Cardiac fibroblast (primary cell): Measurements from ENCODE around the gene PEAK1.

Experiments
- DNase-seq, 2 donors: peaks; one replicate each; pipeline versions ENCODE4 v3.0.0 to v3.0.0-alpha.2; 2010; ENCODE audit warnings: low read depth in 2 of 2
- H3K4me3 ChIP-seq, 2 donors: replicated peaks in 1 of 2; 1 replicate in 1 of 2; 2 replicates in 1 of 2; pipeline ENCODE4 v1.5.1; 2011; ENCODE audit warnings: low read depth in 2 of 2, low read length in 2 of 2, mild to moderate bottlenecking in 2 of 2, moderate library complexity in 1 of 2
- TF ChIP-seq, protein P1 (sequence below): IDR thresholded peaks from one replicate; pipeline ENCODE4 v1.5.1; 2011; ENCODE audit warnings: low read depth, mild to moderate bottlenecking, low read length, inconsistent platforms

PEAK1 gene

DNA sequence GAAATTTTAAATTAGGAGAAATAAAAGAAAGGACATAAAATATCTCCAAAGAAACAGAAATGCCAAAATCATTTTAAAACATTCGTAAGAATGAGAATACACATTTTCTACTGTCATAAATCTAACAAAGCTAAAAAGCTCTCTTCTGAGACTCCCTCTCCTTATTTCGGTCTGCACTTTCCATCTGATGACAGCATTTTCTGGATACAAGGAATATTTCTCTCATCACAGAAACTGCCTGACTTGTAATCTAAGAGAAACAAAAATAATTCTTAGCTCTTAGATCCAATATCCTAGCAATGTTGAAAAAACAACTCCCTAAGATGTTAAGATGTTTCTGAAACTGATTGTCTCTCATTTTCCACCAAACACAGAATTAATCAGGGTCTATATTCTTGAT is 93.5 kb downstream of the PEAK1 start:
- no peak for DNase-seq
- TF ChIP-seq, protein P1, sequence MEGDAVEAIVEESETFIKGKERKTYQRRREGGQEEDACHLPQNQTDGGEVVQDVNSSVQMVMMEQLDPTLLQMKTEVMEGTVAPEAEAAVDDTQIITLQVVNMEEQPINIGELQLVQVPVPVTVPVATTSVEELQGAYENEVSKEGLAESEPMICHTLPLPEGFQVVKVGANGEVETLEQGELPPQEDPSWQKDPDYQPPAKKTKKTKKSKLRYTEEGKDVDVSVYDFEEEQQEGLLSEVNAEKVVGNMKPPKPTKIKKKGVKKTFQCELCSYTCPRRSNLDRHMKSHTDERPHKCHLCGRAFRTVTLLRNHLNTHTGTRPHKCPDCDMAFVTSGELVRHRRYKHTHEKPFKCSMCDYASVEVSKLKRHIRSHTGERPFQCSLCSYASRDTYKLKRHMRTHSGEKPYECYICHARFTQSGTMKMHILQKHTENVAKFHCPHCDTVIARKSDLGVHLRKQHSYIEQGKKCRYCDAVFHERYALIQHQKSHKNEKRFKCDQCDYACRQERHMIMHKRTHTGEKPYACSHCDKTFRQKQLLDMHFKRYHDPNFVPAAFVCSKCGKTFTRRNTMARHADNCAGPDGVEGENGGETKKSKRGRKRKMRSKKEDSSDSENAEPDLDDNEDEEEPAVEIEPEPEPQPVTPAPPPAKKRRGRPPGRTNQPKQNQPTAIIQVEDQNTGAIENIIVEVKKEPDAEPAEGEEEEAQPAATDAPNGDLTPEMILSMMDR = no peak
- H3K4me3 ChIP-seq = no peak overlapping the region

DNA sequence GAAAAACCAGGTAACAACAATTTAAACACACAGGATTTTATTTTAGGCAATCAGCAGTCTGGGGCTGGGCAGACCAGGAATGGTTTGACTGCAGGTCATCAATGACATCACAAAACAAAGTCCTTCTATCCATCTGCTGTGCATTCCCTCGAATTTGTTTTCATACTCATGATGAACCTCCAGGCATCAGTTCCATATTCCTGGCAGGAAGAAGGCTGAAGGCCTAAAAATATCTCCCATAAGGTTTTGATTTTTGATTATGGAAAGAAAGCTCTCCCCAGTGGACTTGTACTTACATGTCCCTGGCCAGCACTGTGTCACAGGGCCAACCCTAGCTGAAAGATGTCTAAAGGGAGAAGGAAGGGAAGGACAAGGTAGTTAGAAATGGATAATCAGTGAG is 107.4 kb downstream of the PEAK1 start:
- H3K4me3 ChIP-seq = no peak overlapping the region
- TF ChIP-seq, protein P1 = no peak
- DNase-seq = peak in 1 of 2 donors; percentile 14

DNA sequence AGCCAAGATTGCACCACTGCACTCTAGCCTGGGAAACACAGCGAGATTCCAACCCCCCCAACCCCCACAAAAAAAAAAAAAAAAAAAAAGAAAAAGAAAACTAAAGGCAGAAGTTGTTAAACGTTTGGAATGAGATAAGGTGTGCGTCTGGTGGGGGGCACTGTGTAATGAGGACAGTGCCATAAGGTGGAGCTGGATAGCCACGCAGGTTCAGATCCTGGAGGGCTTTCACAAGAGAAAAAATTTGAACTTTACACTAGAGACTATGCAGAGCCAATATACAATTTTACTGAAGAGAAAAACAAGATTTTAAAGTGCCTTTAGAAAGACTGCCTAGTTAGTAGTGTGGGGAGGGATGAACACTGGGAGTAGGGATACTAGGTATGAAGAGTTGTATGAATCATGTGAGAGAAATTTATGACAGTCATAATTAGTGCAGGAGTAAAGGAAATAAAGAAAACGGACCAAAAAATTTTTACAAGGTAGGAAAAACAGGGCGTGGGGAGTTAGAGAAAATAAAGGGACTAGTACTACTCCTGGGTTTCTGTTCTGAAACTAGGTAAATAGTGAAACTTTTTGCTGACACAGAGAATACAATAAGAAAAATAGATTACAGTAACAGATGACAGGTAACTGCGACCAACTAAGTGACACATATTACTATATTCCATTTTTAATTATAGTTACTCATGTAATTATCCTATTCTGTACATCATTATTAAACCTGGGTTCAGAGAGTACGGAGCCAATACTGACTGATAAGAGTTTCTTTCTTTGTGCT is 108.1 kb downstream of the PEAK1 start:
- H3K4me3 ChIP-seq = no peak overlapping the region
- TF ChIP-seq, protein P1 = no peak
- DNase-seq = peak in 1 of 2 donors; percentile 21

DNA sequence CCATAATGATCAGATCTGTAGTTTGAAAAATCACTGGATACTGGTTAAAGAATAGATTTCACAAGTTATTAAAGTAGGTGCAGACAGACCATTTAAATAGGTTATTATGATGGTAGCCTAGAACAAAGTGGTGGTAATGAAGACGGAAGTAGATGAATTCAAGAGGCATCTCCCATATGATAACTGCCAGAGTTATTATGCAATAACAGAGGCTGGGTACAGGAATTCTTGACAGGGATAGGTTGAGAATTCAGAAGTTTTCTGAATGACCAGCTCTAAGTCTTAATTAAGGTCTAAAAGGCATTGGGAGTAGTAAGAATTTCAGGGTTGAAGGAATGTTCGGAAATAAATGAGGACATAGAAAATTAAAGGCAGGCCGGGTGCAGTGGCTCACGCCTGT is 108.9 kb downstream of the PEAK1 start:
- TF ChIP-seq, protein P1 = no peak
- no peak overlapping the region for H3K4me3 ChIP-seq
- no peak for DNase-seq

DNA sequence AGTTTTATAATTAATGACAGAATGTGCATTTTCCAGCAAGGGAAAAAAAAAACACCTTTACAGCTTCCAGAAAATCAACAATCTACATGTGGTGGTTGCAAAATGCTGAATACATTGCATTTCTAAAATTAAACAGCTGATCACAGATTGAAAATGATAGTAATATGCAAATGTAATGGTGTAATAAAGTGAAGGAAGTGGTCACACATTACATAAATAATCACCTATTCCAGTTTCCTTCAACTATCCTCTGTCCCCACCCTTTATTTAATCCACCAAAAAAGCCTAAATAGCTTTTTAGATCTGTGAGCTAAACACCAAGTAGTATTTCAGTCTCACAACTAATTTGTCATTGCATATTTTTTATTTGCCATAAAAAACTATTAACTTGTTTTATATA is 110.5 kb downstream of the PEAK1 start:
- DNase-seq = no peak
- TF ChIP-seq, protein P1 = no peak
- H3K4me3 ChIP-seq = no peak overlapping the region

DNA sequence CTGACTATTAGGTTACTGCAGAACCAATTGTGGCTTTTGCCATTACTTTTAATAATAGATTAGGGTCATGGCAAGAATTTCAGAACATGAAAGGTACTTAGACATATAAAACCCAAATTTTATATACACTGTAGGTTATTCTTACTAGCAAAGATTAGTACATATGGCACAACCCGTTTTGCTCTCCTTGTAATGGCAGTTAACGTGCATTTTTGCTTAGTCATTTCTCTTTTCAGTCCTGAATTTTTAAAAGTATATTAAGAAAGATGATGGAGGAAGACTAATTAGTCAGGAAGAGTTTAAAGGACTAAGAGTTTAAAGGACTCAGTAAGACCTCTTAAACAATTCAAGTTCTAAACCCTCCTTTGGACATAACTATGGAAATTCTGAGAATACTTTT is 114.0 kb downstream of the PEAK1 start:
- no peak for DNase-seq
- no peak overlapping the region for H3K4me3 ChIP-seq
- TF ChIP-seq, protein P1 = no peak

DNA sequence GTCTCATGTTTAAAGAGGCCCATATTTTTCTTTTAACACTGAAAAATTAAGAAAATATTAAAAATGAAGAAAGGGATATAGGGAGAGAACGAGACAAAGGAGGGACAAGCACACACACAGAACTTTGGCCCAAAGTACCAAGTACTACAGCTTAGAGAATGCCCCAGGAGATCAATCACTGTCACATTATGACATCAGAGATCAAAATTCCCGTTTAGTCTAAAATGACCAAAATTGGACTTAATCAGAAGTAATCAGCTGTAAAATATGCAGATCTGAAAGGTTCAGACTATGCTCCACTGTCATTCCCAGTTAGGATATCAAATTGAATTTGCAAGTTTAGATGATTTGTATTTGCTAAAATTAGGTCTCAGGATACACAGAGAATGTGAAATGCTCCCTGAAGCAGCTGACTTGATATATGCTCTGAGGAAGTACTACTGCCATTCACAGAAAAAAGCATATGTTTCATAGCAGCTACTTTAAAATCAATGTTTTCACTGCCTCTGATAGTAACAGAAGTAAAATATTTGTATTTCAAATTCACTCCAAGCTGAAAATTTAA is 123.0 kb downstream of the PEAK1 start:
- no peak overlapping the region for H3K4me3 ChIP-seq
- DNase-seq = no peak
- TF ChIP-seq, protein P1 = no peak
